Immature natural killer cell (primary cell): ENCODE measurements around the gene SEC61A2. TPM values are rescaled to one million over a fixed set of nuclear protein-coding genes. Genes with fewer than 3 reads are reported as not detected.
"Not testable (repeated sequence)": the region's sequence is repeated elsewhere in the genome, so short reads cannot be mapped to it uniquely, and the experiment has no call there.

Source experiments
- DNase-seq, 3 donors: peaks; one replicate each; pipeline ENCODE4 v3.0.0; 2022; ENCODE audit warnings: mixed read lengths in 1 of 3
- H3K27ac Mint-ChIP-seq, 6 donors: one replicate each; pipeline ENCODE4 v1.8.0; 2020; ENCODE audit warnings: mixed read lengths in 6 of 6, mild to moderate bottlenecking in 5 of 6, inconsistent platforms in 4 of 6, moderate library complexity in 3 of 6
- H3K27me3 Mint-ChIP-seq, 3 donors: one replicate each; pipeline ENCODE4 v1.8.0; 2020 to 2021; ENCODE audit warnings: low read depth in 3 of 3, mild to moderate bottlenecking in 3 of 3, mixed read lengths in 3 of 3, moderate library complexity in 3 of 3, inconsistent platforms in 1 of 3
- H3K36me3 Mint-ChIP-seq, 3 donors: one replicate each; pipeline ENCODE4 v1.8.0; 2020; ENCODE audit warnings: mixed read lengths in 3 of 3, inconsistent platforms in 2 of 3, mild to moderate bottlenecking in 2 of 3
- H3K4me1 Mint-ChIP-seq, 2 donors: one replicate each; pipeline ENCODE4 v1.8.0; 2020; ENCODE audit warnings: inconsistent platforms in 2 of 2, mild to moderate bottlenecking in 2 of 2, mixed read lengths in 2 of 2, moderate library complexity in 1 of 2
- H3K4me3 Mint-ChIP-seq, 5 donors: one replicate each; pipeline ENCODE4 v1.8.0; 2020; ENCODE audit warnings: mild to moderate bottlenecking in 5 of 5, mixed read lengths in 5 of 5, inconsistent platforms in 3 of 5, moderate library complexity in 3 of 5
- H3K9me3 Mint-ChIP-seq, 6 donors: one replicate each; pipeline ENCODE4 v1.8.0; 2020; ENCODE audit warnings: mild to moderate bottlenecking in 6 of 6, mixed read lengths in 6 of 6, inconsistent platforms in 4 of 6, moderate library complexity in 3 of 6
- polyA plus RNA-seq, 3 donors: library from polyadenylated mRNA; unstranded; fragments of 300-500 nt; fragmentation: Illumina TruSeq; gene quantifications; one replicate each; pipeline ENCODE4 v1.2.3, GENCODE V29; 2021

The SEC61A2 gene
- polyA plus RNA-seq, 3 donors from 2014 or later: 1.8 to 6.8 (median 2.7) TPM

DNA sequence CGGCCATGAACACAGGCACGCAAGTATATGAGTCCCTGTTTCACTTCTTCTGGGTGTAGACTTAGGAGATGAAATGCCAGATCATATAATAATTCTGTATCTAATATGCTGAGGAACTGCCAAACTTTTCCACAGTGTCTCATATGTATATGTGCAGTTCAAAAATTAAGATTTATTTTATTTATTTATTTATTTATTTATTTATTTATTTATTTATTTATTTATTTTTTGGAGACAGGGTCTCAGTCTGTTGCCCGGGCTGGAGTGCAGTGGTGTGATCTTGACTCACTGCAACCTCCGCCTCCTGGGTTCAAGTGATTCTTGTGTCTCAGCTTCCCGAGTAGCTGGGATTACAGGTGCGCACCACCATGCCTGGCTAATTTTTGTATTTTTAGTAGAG, 42.0 kb downstream of the SEC61A2 start:
- not testable (repeated sequence) for H3K27ac Mint-ChIP-seq, H3K4me3 Mint-ChIP-seq, H3K9me3 Mint-ChIP-seq, H3K27me3 Mint-ChIP-seq, H3K4me1 Mint-ChIP-seq, DNase-seq
- H3K36me3 Mint-ChIP-seq: peaks cover 23 to 45% (median 24%) of the 10 kb centered on the region in 3 donors

GRCh38 chr10:12177642-12178041, 48.2 kb downstream of the SEC61A2 start:
- peaks cover 6 to 10% (median 7%) of the 10 kb centered on the region in 3 donors for H3K36me3 Mint-ChIP-seq
- peaks cover 0 to 5% (median 0%) of the 10 kb centered on the region in 3 donors for H3K27me3 Mint-ChIP-seq
- H3K9me3 Mint-ChIP-seq: no peaks in the 10 kb centered on the region
- DNase-seq: no peak
- H3K4me1 Mint-ChIP-seq: peaks cover 14 to 21% of the 10 kb centered on the region in 2 donors
- no peak overlapping the region for H3K4me3 Mint-ChIP-seq
- H3K27ac Mint-ChIP-seq: no peak overlapping the region

- H3K27me3 Mint-ChIP-seq: peaks cover 0 to 2% (median 0%) of the 10 kb centered on the region in 3 donors
- peaks cover 5 to 10% (median 9%) of the 10 kb centered on the region in 3 donors for H3K36me3 Mint-ChIP-seq
- no peak overlapping the region for H3K4me3 Mint-ChIP-seq
- H3K9me3 Mint-ChIP-seq: no peaks in the 10 kb centered on the region
- no peak for DNase-seq
- peak overlapping the region in 4 of 6 donors; percentile 21 to 94 (median 76) for H3K27ac Mint-ChIP-seq
- peaks cover 14 to 21% of the 10 kb centered on the region in 2 donors for H3K4me1 Mint-ChIP-seq
Measured at GRCh38 chr10:12179606-12180170, 50.2 kb downstream of the SEC61A2 start.

DNA sequence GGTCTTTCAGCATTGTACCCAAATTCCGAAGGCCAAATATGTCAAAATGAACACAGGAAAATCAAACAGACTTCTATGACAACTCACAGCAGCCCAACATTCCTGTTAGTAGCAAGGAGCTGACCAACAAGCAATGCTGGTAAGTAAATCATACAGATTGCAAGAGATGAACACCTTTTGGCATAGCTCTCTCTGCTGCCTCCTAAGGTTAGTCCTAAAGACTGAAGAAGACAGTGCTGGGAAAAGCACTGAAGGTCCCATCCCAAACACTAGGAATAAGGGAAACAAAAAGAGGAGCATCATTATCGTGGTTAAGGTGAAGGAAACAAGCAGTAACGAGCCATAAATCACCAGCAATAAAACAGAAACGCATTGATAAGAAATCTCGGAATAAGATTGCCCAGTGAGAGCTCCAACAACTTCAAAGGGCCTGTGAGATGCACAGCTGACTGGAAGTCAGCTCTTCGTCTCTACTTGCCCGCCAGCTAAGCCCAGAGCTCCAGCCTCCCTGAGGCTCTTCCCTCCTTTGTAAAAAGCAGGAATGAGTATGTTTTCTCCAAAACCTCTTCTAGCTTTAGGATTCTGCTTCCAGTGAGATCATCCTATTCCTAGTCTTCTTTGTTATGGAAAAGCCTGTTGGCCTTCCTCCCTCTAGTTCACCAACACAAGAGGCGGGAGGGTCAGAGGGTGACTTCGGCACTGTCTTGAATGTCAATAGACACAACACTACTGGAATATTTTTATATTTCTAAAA, 50.9 kb downstream of the SEC61A2 start:
- Mint-ChIP-seq H3K36me3 (peaks cover 5 to 16% (median 14%) of the 10 kb centered on the region in 3 donors), H3K9me3 (no peaks in the 10 kb centered on the region), H3K4me1 (peaks cover 14 to 21% of the 10 kb centered on the region in 2 donors), H3K27me3 (peaks cover 0 to 2% (median 0%) of the 10 kb centered on the region in 3 donors), H3K4me3 (peak overlapping the region in 1 of 5 donors; percentile 14), H3K27ac (peak overlapping the region; percentile 53 to 94 (median 87))
- no peak for DNase-seq

GRCh38 chr10:12181065-12181775, 51.7 kb downstream of the SEC61A2 start:
- Mint-ChIP-seq H3K9me3 (no peaks in the 10 kb centered on the region), H3K4me1 (peaks cover 14 to 21% of the 10 kb centered on the region in 2 donors), H3K4me3 (peak overlapping the region; percentile 20 to 67 (median 60)), H3K27ac (peak overlapping the region; percentile 86 to 94 (median 89)), H3K36me3 (peaks cover 5 to 21% (median 18%) of the 10 kb centered on the region in 3 donors), H3K27me3 (peaks cover 0 to 2% (median 0%) of the 10 kb centered on the region in 3 donors)
- peak; percentile 49 to 80 (median 53) for DNase-seq

GRCh38 chr10:12184165-12184564, 54.7 kb downstream of the SEC61A2 start:
- no peak for DNase-seq
- Mint-ChIP-seq H3K27ac (no peak overlapping the region), H3K4me3 (no peak overlapping the region), H3K4me1 (peaks cover 14 to 25% of the 10 kb centered on the region in 2 donors), H3K36me3 (peaks cover 5 to 26% (median 26%) of the 10 kb centered on the region in 3 donors), H3K27me3 (peaks cover 0 to 2% (median 0%) of the 10 kb centered on the region in 3 donors), H3K9me3 (no peaks in the 10 kb centered on the region)

DNA sequence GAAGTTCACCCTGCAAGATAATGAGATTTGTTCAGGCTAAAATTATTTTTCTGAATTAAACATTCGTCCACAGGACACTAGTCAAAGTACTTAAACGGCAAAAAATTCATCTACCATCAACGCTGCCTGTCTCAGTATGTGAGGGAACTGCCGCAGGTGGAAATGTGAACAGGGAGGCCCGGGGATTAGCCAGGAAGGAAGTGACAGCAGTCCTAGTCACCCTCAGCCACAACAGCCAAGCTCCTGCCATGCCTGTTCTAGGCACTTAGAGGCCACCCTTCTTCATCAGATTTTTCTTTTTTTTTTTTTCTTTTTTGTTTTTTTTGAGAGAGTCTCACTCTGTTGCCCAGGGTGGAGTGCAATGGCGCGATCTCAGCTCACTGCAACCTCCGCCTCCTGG, 56.8 kb downstream of the SEC61A2 start:
- no peak for DNase-seq
- Mint-ChIP-seq H3K9me3 (no peaks in the 10 kb centered on the region), H3K4me1 (peaks cover 4 to 11% of the 10 kb centered on the region in 2 donors), H3K27ac (no peak overlapping the region), H3K36me3 (peaks cover 5 to 26% (median 26%) of the 10 kb centered on the region in 3 donors), H3K4me3 (no peak overlapping the region), H3K27me3 (peaks cover 0 to 2% (median 0%) of the 10 kb centered on the region in 3 donors)

GRCh38 chr10:12187321-12187905, 57.9 kb downstream of the SEC61A2 start:
- no peaks in the 10 kb centered on the region for H3K27me3 Mint-ChIP-seq
- peak overlapping the region in 1 of 6 donors; percentile 69 for H3K27ac Mint-ChIP-seq
- H3K36me3 Mint-ChIP-seq: peaks cover 5 to 26% (median 26%) of the 10 kb centered on the region in 3 donors
- no peak for DNase-seq
- H3K4me1 Mint-ChIP-seq: peaks cover 9 to 10% of the 10 kb centered on the region in 2 donors
- no peaks in the 10 kb centered on the region for H3K9me3 Mint-ChIP-seq
- no peak overlapping the region for H3K4me3 Mint-ChIP-seq

- peaks cover 0 to 21% (median 20%) of the 10 kb centered on the region in 3 donors for H3K36me3 Mint-ChIP-seq
- peaks cover 13 to 16% of the 10 kb centered on the region in 2 donors for H3K4me1 Mint-ChIP-seq
- no peak for DNase-seq
- H3K27me3 Mint-ChIP-seq: no peaks in the 10 kb centered on the region
- no peak overlapping the region for H3K27ac Mint-ChIP-seq
- H3K4me3 Mint-ChIP-seq: no peak overlapping the region
- no peaks in the 10 kb centered on the region for H3K9me3 Mint-ChIP-seq
Measured at GRCh38 chr10:12188656-12189055, 59.2 kb downstream of the SEC61A2 start.

- no peak for DNase-seq
- Mint-ChIP-seq H3K4me3 (no peak overlapping the region), H3K9me3 (no peaks in the 10 kb centered on the region), H3K36me3 (peaks cover 0 to 21% (median 18%) of the 10 kb centered on the region in 3 donors), H3K4me1 (peaks cover 19 to 22% of the 10 kb centered on the region in 2 donors), H3K27me3 (no peaks in the 10 kb centered on the region), H3K27ac (no peak overlapping the region)
Measured at GRCh38 chr10:12189426-12189825, 59.9 kb downstream of the SEC61A2 start.

GRCh38 chr10:12191715-12192114, 62.2 kb downstream of the SEC61A2 start:
- peaks cover 0 to 10% (median 9%) of the 10 kb centered on the region in 3 donors for H3K36me3 Mint-ChIP-seq
- DNase-seq: no peak
- H3K27me3 Mint-ChIP-seq: peaks cover 0 to 5% (median 0%) of the 10 kb centered on the region in 3 donors
- peak overlapping the region in 2 of 5 donors; percentile 21 to 35 for H3K4me3 Mint-ChIP-seq
- H3K4me1 Mint-ChIP-seq: peaks cover 42 to 45% of the 10 kb centered on the region in 2 donors
- H3K9me3 Mint-ChIP-seq: no peaks in the 10 kb centered on the region
- H3K27ac Mint-ChIP-seq: peak overlapping the region in 1 of 6 donors; percentile 31

DNA sequence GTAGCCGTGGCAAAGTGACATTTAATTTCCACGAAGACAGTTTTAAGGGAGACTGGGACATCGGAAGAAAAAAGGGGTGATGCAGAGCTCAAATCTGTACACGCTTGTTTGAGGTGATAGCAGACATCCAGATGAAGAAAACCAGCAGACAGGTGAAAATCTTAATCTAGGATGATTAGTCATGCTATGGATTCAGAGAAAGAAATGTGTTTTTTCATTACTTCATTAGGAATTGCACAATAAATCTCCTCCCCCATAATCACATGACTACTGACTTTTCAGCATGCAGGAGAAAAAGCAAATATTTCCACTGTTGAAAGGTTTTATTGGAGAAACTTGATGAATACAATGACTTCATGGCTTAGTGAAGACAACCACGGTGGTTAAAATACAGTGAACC, 63.7 kb downstream of the SEC61A2 start:
- H3K4me1 Mint-ChIP-seq: peaks cover 47 to 55% of the 10 kb centered on the region in 2 donors
- no peaks in the 10 kb centered on the region for H3K9me3 Mint-ChIP-seq
- DNase-seq: no peak
- H3K36me3 Mint-ChIP-seq: no peaks in the 10 kb centered on the region
- H3K27me3 Mint-ChIP-seq: peaks cover 0 to 5% (median 0%) of the 10 kb centered on the region in 3 donors
- peak overlapping the region in 1 of 5 donors; percentile 4 for H3K4me3 Mint-ChIP-seq
- peak overlapping the region in 3 of 6 donors; percentile 14 to 78 (median 30) for H3K27ac Mint-ChIP-seq

- Mint-ChIP-seq H3K36me3 (peaks cover 0 to 8% (median 4%) of the 10 kb centered on the region in 3 donors), H3K27me3 (peaks cover 0 to 5% (median 0%) of the 10 kb centered on the region in 3 donors), H3K27ac (peak overlapping the region; percentile 94 to 100 (median 98)), H3K9me3 (no peaks in the 10 kb centered on the region), H3K4me3 (peak overlapping the region; percentile 93 to 99 (median 98)), H3K4me1 (peaks cover 52 to 69% of the 10 kb centered on the region in 2 donors)
- peak in 2 of 3 donors; percentile 6 to 14 for DNase-seq
Measured at GRCh38 chr10:12194752-12195271, 65.3 kb downstream of the SEC61A2 start.
